ENCODE results near the gene CPEB3.
A peak's percentile ranks its signal among the peaks of the same experiment; 100 is the strongest.

The CPEB3 gene

DNA sequence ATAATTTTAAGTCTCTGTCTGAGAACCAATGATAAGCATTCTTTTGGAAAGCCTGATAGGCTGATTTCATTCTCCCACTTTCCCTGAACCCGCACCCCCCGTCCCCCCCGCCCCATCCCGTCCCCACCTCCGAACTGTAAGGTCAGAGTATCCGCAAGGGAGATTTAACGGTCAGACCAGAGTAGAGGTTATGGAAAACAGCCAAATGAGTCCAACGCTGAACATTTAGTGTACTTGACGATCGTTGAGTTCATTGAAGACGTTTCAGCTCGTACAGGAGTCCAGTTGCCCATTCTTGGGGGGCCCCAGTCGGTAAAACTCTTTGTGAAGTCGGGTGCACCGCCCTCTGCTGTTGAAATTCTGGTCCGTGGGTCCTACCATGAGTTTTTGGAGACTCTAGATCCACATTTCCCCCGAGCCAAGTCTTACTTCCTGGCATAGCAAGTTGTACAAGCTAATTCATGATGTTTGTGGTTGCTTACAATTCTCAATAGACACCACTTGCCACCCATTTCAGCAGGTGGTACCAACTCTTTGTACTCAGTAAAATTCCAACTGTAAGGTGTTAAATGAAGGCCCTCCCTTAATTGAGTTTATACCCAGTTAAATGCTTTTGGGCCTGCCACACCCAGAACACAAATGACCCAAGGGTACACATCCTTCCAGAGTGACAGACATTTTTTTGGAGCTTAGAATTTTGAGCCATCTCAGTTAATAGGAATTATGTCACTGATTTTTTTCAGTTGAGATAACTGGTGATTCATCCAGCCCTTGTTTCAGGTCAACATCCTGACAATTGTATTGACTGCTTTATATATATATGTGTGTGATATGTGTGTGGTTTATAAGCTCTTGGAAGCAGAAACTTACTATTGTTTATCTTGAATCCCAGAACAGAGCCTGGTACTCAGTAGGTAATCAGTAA lies 1.3 kb upstream of the CPEB3 start:
- Mint-ChIP-seq H3K36me3 (ENCODE audit: low read depth) (peaks cover 24% of the 10 kb centered on the region), H3K9me3 (no peaks in the 10 kb centered on the region), H3K4me3 (peak overlapping the region; percentile 96 to 97 (median 96)), H3K4me1 (peaks cover 34% of the 10 kb centered on the region), H3K27ac (peak overlapping the region; percentile 65 to 93 (median 93)), H3K27me3 (ENCODE audit: low read depth) (no peaks in the 10 kb centered on the region)
- TF ChIP-seq, protein P1, sequence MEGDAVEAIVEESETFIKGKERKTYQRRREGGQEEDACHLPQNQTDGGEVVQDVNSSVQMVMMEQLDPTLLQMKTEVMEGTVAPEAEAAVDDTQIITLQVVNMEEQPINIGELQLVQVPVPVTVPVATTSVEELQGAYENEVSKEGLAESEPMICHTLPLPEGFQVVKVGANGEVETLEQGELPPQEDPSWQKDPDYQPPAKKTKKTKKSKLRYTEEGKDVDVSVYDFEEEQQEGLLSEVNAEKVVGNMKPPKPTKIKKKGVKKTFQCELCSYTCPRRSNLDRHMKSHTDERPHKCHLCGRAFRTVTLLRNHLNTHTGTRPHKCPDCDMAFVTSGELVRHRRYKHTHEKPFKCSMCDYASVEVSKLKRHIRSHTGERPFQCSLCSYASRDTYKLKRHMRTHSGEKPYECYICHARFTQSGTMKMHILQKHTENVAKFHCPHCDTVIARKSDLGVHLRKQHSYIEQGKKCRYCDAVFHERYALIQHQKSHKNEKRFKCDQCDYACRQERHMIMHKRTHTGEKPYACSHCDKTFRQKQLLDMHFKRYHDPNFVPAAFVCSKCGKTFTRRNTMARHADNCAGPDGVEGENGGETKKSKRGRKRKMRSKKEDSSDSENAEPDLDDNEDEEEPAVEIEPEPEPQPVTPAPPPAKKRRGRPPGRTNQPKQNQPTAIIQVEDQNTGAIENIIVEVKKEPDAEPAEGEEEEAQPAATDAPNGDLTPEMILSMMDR (IDR thresholded peaks at IDR 0.05; ENCODE audit: unreplicated experiment in 3 of 3): peak; percentile 11 to 42 (median 18)

DNA sequence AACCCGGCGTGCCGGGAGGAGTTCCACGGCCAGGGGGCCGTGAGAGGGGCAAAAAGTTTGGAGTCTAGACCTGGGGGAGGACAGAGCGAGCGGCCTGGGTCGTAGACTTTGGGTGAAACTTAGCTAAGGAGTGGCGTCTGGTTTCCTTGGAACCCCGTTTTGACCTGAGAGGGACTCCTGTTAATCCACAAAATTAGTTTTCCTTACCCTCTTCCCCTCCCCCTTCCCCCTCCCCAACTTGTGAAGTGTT lies 663 bp upstream of the CPEB3 start:
- no peaks in the 10 kb centered on the region for H3K27me3 Mint-ChIP-seq (ENCODE audit: low read depth)
- peak overlapping the region in 2 of 3 experiments; percentile 93 for H3K27ac Mint-ChIP-seq
- TF ChIP-seq, protein P1 (IDR thresholded peaks at IDR 0.05; ENCODE audit: unreplicated experiment in 3 of 3): no peak
- peaks cover 34% of the 10 kb centered on the region for H3K4me1 Mint-ChIP-seq
- H3K9me3 Mint-ChIP-seq: no peaks in the 10 kb centered on the region
- peaks cover 19% of the 10 kb centered on the region for H3K36me3 Mint-ChIP-seq (ENCODE audit: low read depth)
- H3K4me3 Mint-ChIP-seq: peak overlapping the region; percentile 96 to 97 (median 96)

DNA sequence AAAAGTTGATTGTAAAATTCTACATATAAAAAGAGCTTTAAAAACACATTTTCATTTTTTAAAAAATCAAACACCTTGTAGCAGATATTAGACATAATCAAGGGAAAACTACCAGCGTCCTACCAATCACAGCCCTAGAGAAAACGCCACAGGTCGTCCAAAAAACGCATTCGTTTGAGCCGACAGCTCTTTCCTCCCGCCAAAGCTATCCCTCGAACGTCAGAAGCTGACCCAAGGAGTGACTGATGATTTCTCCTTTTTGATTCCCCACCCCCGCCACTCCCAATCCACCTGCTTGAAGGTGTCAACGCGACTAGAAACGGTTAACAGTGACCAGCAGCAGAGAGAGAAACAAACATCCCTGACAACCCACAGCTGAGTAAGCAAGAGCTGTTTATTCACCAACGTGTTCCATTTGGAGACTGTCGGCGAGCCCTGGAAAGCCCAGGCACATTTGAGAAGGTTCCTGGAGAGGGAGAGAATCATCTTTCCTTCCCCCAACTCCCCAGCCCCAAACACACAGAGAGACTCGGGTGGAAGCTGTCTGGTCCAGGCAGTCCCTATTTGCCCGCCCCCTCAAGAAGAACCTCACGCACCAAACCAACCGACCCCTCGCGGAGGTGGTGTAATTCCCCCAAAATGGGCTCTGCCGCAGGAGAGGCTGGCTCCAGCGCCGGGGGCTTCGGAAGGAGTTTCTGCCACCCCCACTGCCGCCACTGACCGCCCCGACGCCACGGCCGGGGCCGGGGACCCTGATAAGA lies 622 bp downstream of the CPEB3 start:
- H3K36me3 Mint-ChIP-seq (ENCODE audit: low read depth): peaks cover 15% of the 10 kb centered on the region
- TF ChIP-seq, protein P1 (IDR thresholded peaks at IDR 0.05; ENCODE audit: unreplicated experiment in 3 of 3): no peak
- H3K4me1 Mint-ChIP-seq: peaks cover 30% of the 10 kb centered on the region
- H3K4me3 Mint-ChIP-seq: peak overlapping the region; percentile 96 to 97 (median 96)
- peak overlapping the region; percentile 86 to 93 (median 90) for H3K27ac Mint-ChIP-seq
- no peaks in the 10 kb centered on the region for H3K9me3 Mint-ChIP-seq
- H3K27me3 Mint-ChIP-seq (ENCODE audit: low read depth): no peaks in the 10 kb centered on the region

DNA sequence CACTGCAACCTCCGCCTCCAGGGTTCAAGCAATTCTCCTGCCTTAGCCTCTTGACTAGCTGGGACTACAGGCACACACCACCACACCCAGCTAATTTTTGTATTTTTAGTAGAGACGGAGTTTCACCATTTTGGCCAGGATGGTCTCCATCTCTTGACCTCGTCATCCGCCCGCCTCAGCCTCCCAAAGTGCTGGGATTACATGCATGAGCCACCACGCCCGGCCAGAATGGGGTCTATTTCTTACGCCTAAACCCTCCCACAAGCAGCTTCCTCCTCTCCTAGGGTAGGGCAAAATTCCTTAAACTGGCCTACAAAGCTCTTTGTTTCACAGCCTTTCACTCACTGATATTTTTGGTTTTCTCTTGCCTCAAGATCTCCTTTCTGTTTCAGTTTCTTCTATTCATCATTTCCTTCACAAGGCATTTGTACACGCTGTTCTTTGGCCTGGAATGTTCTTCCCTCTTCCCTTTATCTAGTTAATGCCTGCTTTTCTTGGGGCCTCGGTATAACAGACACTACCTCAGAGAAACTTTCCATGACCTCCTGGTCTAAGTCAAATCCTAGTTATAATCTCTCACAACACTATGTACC lies 6.7 kb downstream of the CPEB3 start:
- Mint-ChIP-seq H3K9me3 (no peaks in the 10 kb centered on the region), H3K36me3 (ENCODE audit: low read depth) (no peaks in the 10 kb centered on the region)

DNA sequence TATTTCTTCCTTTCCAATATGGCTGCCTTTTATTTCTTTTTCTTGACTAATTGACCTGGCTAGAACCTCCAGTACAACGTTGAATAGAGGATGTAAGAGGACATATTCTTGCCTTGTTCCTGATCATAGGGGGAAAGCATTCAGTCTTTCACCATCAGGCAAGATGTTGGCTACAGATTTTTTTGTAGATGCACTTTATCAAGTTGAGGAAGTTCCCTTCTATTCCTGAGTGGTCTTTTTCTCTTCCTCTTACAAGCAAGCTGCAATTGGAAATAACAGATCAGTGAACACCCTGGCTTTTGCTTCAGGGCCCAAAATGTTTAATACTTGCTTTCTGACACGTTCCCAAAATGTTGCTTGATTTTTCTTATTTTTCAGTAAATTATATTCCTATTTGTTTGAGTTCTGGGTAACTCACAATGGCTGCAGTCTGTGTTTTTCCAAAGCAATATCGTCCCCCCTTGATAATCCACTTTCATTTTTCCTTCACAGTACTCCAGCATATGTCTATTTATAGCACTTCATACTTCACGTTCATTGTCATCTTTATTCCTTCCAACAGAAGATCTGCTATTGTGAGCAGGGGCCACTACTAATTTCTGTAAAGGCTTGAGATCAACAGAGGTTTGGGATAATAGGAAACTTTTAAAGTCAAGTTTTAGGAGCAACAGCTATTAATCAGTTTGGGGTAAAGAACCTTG lies 11.7 kb downstream of the CPEB3 start:
- H3K4me1 Mint-ChIP-seq: no peaks in the 10 kb centered on the region
- TF ChIP-seq, protein P1 (IDR thresholded peaks at IDR 0.05; ENCODE audit: unreplicated experiment in 3 of 3): no peak
- H3K4me3 Mint-ChIP-seq: no peak overlapping the region
- H3K27ac Mint-ChIP-seq: no peak overlapping the region
- H3K9me3 Mint-ChIP-seq: no peaks in the 10 kb centered on the region
- no peaks in the 10 kb centered on the region for H3K27me3 Mint-ChIP-seq (ENCODE audit: low read depth)
- H3K36me3 Mint-ChIP-seq (ENCODE audit: low read depth): no peaks in the 10 kb centered on the region

More for the DNA sequence above, 6.7 kb downstream of the CPEB3 start:
- Mint-ChIP-seq H3K27ac (no peak overlapping the region), H3K27me3 (ENCODE audit: low read depth) (no peaks in the 10 kb centered on the region), H3K4me3 (no peak overlapping the region), H3K4me1 (no peaks in the 10 kb centered on the region)
- TF ChIP-seq, protein P1 (IDR thresholded peaks at IDR 0.05; ENCODE audit: unreplicated experiment in 3 of 3): no peak
